HepG2 (cell line): ENCODE results near the gene PLK3. TPM values are rescaled to one million over a fixed set of nuclear protein-coding genes. Genes with fewer than 3 reads are reported as not detected.

Experiments used
- ASH2L ChIP-seq: fragments of 300-600, 200-600 bp; sonication (generic); IDR thresholded peaks from 2 replicates; pipeline ENCODE4 v1.7.0; 2017; ENCODE audit warnings: low read depth, mild to moderate bottlenecking, moderate library complexity, mixed read lengths, low read length; ENCODE audit not compliant: insufficient read length
- CBX2 ChIP-seq, 2 experiments: fragments of 200-600 bp in 1 of 2; sonication (generic); formaldehyde crosslinking in 1 of 2; IDR thresholded peaks; 2 replicates each; pipeline versions ENCODE4 v1.7.0 to v1.8.1; 2018 to 2022; ENCODE audit warnings: low read depth in 2 of 2, low read length in 1 of 2, mild to moderate bottlenecking in 1 of 2, missing genetic modification reagents in 1 of 2
- FOXO4 ChIP-seq: sonication (generic); formaldehyde crosslinking; conservative IDR thresholded peaks from 2 replicates; pipeline ENCODE4 v1.8.1; 2023; ENCODE audit warnings: missing genetic modification reagents
- HNF1A ChIP-seq, 2 experiments: sonication (generic) in 1 of 2; formaldehyde crosslinking in 1 of 2; IDR thresholded peaks; 2 replicates each; pipeline versions ENCODE4 v1.4.0 to v1.6.1; 2016 to 2020; ENCODE audit warnings: borderline replicate concordance in 1 of 2, low read depth in 1 of 2, mild to moderate bottlenecking in 1 of 2, missing genetic modification reagents in 1 of 2
- HOXA3 ChIP-seq: sonication (generic); formaldehyde crosslinking; IDR thresholded peaks from 2 replicates; pipeline ENCODE4 v1.5.0; 2020; ENCODE audit warnings: missing genetic modification reagents
- ISL2 ChIP-seq: sonication (generic); formaldehyde crosslinking; IDR thresholded peaks from 2 replicates; pipeline ENCODE4 v1.5.0; 2020; ENCODE audit warnings: missing genetic modification reagents
- TMF1 ChIP-seq: sonication (generic); formaldehyde crosslinking; IDR thresholded peaks from 2 replicates; pipeline ENCODE4 v1.8.1; 2022; ENCODE audit warnings: low read depth, missing genetic modification reagents
- TRIM22 ChIP-seq: fragments of 450-650 bp; IDR thresholded peaks from 2 replicates; pipeline ENCODE4 v1.6.1; 2017
- ZBTB40 ChIP-seq, 2 experiments: fragments of 450-650 bp in 1 of 2; sonication (generic) in 1 of 2; formaldehyde crosslinking in 1 of 2; IDR thresholded peaks; 2 replicates each; pipeline versions ENCODE4 v1.6.1 to v1.8.0; 2016 to 2022; ENCODE audit warnings: antibody characterized with exemption in 1 of 2, mild to moderate bottlenecking in 1 of 2, missing genetic modification reagents in 1 of 2
- polyA plus RNA-seq, 8 experiments: library from polyadenylated mRNA; depleted of rRNA in 3 of 8; stranded (reverse) in 7 of 8; unstranded in 1 of 8; fragments of >200 nt; fragmentation: Illumina TruSeq in 4 of 8; extraction: Trizol in 4 of 8; gene quantifications; 2 replicates each; pipeline versions ENCODE4 v1.2.1 to v1.2.3, GENCODE V29; 2011 to 2016; ENCODE audit warnings: low read depth in 4 of 8, missing spikeins in 1 of 8, mixed read lengths in 1 of 8; ENCODE audit not compliant: insufficient read depth in 1 of 8
- total RNA-seq, 5 experiments: library from RNA; depleted of rRNA; stranded (reverse); fragments of >200 nt; fragmentation: Illumina TruSeq; extraction: Trizol; gene quantifications; 2 replicates each; pipeline ENCODE4 v1.2.3, GENCODE V29; 2016; ENCODE audit warnings: low read depth in 1 of 5

The PLK3 gene
- total and polyA plus RNA-seq, 2 of the 13 experiments (the other 11 are each of a cell fraction or from before 2014, with no cell fraction given): 9.8 to 16.9 TPM

- TF ChIP-seq ZBTB40 (IDR thresholded peaks at IDR 0.05) (no peak), ZBTB40 (CRISPR knock-in tag; IDR thresholded peaks at IDR 0.05) (peak; percentile 41; the same call in 1 of the 2 replicates), HOXA3 (peak; percentile 97), TRIM22 (no peak), HNF1A (IDR thresholded peaks at IDR 0.05; ENCODE audit: low read depth) (no peak), HNF1A (CRISPR knock-in tag; IDR thresholded peaks at IDR 0.05; ENCODE audit: borderline replicate concordance) (no peak; the same call in 1 of the 2 replicates), ASH2L (peak; percentile 86), FOXO4 (CRISPR knock-in tag) (no peak), CBX2 (IDR thresholded peaks at IDR 0.05; ENCODE audit: low read depth, low read length) (no peak), CBX2 (CRISPR knock-in tag; IDR thresholded peaks at IDR 0.05; ENCODE audit: low read depth) (no peak), TMF1 (CRISPR knock-in tag) (peak; percentile 44; the same call in 1 of the 2 replicates), ISL2 (peak; percentile 75; the same call in 1 of the 2 replicates)
Observed at GRCh38 chr1:44775078-44775929, 24.9 kb upstream of the PLK3 start, which contains the start of gene RPS8 (continued).
